ENCODE results near the gene INSRR. TPM values are rescaled to one million over a fixed set of nuclear protein-coding genes. Genes with fewer than 3 reads are reported as not detected.

Gene INSRR
- total and polyA plus RNA-seq, 2 of the 8 experiments (the other 6 are each of a cell fraction or from before 2014, with no cell fraction given): 0.02 TPM; not detected in 1

DNA sequence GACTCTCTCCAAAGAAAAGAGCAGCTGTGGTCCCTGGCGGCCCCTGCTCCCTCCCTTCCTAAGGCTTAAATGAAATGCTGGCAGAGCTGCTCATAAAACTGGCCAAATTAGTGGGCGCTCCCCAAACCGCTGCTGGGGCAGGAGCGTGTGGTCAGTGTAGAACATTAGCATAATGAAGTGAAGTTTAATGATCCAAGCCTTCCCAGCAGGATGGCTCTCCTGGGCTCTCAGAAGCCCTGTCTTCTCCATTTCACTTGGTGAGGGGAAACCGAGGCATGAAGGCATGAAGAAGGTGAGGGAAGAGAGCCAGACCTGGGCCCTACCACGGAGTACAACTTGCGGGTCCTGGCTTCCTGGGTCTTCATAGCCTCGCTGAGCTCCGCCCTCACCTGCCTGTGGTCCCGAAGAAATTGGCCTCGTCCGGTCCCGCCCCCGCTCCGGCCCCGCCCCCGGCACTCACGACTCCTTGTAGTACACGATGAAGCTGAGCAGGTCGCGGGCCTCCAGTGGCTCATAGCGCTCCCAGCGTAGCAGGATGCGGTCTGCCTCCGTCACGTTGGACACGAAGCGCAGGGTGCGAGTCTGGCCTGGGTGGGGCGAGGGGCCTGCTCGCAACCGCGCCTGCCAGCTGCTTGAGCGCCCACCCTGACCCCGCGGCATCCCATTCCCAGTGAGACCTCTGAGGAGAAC lies 10.3 kb downstream of the INSRR start:
- H3K79me2 ChIP-seq (ENCODE audit: control insufficient read depth in 1 of 2, insufficient read depth in 2 of 2, low read length in 2 of 2): no peaks in the 10 kb centered on the region
- no peak overlapping the region for H4K5ac ChIP-seq (ENCODE audit: insufficient read length, low read depth, low read length)
- POLR2A ChIA-PET (ENCODE audit: partially characterized antibody): interaction anchor here (0.6 to 1.5 kb wide), 6 partner anchors 9 to 355 kb away, joined by 3 to 6 read pairs (median 4); partner anchors contain the start of gene NTRK1
- no peaks in the 10 kb centered on the region for H3K79me1 ChIP-seq (ENCODE audit: low read depth, low read length)
- no peak overlapping the region for H3K14ac ChIP-seq (ENCODE audit: insufficient read length)
- no peak overlapping the region; the same call in 1 of the 2 replicates for H3K18ac ChIP-seq (ENCODE audit: extremely low read depth, low read length)
- no peak overlapping the region for H2BK120ac ChIP-seq (replicated peaks; ENCODE audit: low read depth, low read length)
- H3K4me3 ChIP-seq (ENCODE audit: extremely low read depth in 1 of 4, insufficient read depth in 2 of 4, low read depth in 3 of 4, low read length in 4 of 4): peak overlapping the region; percentile 3 to 59 (median 32); a peak in 7 of 8 replicates
- H3K4me1 ChIP-seq (replicated peaks in 1 of 4; ENCODE audit: control insufficient read depth in 3 of 4, insufficient read depth in 4 of 4, low read length in 3 of 4): peaks cover 0 to 25% (median 11%) of the 10 kb centered on the region in 4 experiments; a peak in 5 of 7 replicates
- H3K9ac ChIP-seq (replicated peaks in 1 of 4; ENCODE audit: extremely low read depth in 1 of 4, low read depth in 3 of 4, low read length in 3 of 4): no peak overlapping the region
- H2BK12ac ChIP-seq (ENCODE audit: low read depth, low read length): no peak overlapping the region
- no peak overlapping the region for H3K23ac ChIP-seq (ENCODE audit: insufficient read length)
- H2AFZ ChIP-seq (ENCODE audit: low read length): no peak overlapping the region; the same call in 1 of the 2 replicates
- peaks cover 12% of the 10 kb centered on the region for H3K23me2 ChIP-seq (ENCODE audit: low read depth, low read length)
- no peak overlapping the region for H4K91ac ChIP-seq (replicated peaks; ENCODE audit: insufficient read length, low read length)
- H3K36me3 ChIP-seq (ENCODE audit: control insufficient read depth in 2 of 4, insufficient read depth in 4 of 4, low read length in 3 of 4): no peaks in the 10 kb centered on the region
- H2BK5ac ChIP-seq (ENCODE audit: low read depth, low read length): no peak overlapping the region
- H2AK5ac ChIP-seq (ENCODE audit: low read depth, low read length): no peak overlapping the region
- H3K27me3 ChIP-seq (replicated peaks in 1 of 4; ENCODE audit: control insufficient read depth in 3 of 4, extremely low read depth in 1 of 4, insufficient read depth in 3 of 4, low read length in 3 of 4): peaks cover 62 to 94% (median 69%) of the 10 kb centered on the region in 4 experiments
- H3K4ac ChIP-seq (replicated peaks; ENCODE audit: insufficient read length, low read depth, low read length): no peak overlapping the region
- no peak overlapping the region for H3K56ac ChIP-seq (replicated peaks; ENCODE audit: insufficient read length, low read depth, low read length)
- WGBS, 2 experiments (ENCODE audit: extremely low coverage in 1 of 2, insufficient coverage in 1 of 2, insufficient read length in 1 of 2, insufficient replicate concordance in 2 of 2, low coverage in 1 of 2, low lambda C conversion rate in 2 of 2, missing lambda C conversion rate in 1 of 2): 6% methylated on average over 36 of the region's 36 CpGs; no CpG with 5 or more reads in 1 of the 2 experiments
- 0 out of 2 replicates have a peak overlapping the region, but pooled peaks have one; percentile 40 for H2BK15ac ChIP-seq (ENCODE audit: low read length)
- FAIRE-seq (no peak), DNase-seq (ENCODE audit: low read depth in 1 of 2, low spot score in 2 of 2) (peak in 1 of 2 experiments; percentile 78)
- CTCF ChIA-PET (ENCODE audit: partially characterized antibody): interaction anchor here (0.7 to 25.2 kb wide), 14 partner anchors 7 to 159 kb away, joined by 3 to 719 read pairs (median 6); partner anchors contain the start of genes INSRR, NTRK1 and PEAR1
- H4K8ac ChIP-seq (ENCODE audit: extremely low read depth, insufficient read depth, low read length): no peak overlapping the region
- peaks cover 3 to 17% of the 10 kb centered on the region in 2 experiments for H4K20me1 ChIP-seq (replicated peaks in 1 of 2; ENCODE audit: control insufficient read depth in 1 of 2, insufficient read depth in 2 of 2, low read length in 2 of 2)
- TF ChIP-seq, protein P1, sequence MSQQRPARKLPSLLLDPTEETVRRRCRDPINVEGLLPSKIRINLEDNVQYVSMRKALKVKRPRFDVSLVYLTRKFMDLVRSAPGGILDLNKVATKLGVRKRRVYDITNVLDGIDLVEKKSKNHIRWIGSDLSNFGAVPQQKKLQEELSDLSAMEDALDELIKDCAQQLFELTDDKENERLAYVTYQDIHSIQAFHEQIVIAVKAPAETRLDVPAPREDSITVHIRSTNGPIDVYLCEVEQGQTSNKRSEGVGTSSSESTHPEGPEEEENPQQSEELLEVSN (IDR thresholded peaks at IDR 0.05): 0 out of 2 replicates have a peak, but pooled peaks have one; percentile 15
- TF ChIP-seq EZH2 (IDR thresholded peaks at IDR 0.05; ENCODE audit: low read depth, low read length, severe bottlenecking) (peak; percentile 76), CTBP2 (IDR thresholded peaks at IDR 0.05; ENCODE audit: borderline replicate concordance, insufficient read depth, insufficient read length, low read length) (no peak), KDM4A (IDR thresholded peaks at IDR 0.05; ENCODE audit: low read depth, low read length, severe bottlenecking) (peak; percentile 86), SUZ12 (IDR thresholded peaks at IDR 0.05; ENCODE audit: low read length) (peak; percentile 82; the same call in 1 of the 2 replicates), EGR1 (IDR thresholded peaks at IDR 0.05; ENCODE audit: borderline replicate concordance, low read depth, low read length) (peak; percentile 73; the same call in 1 of the 2 replicates), CEBPB (IDR thresholded peaks at IDR 0.05; ENCODE audit: low read depth, low read length) (no peak)
- H3K27ac ChIP-seq (ENCODE audit: low read depth, low read length): no peak overlapping the region
- no peak overlapping the region for H2BK20ac ChIP-seq (ENCODE audit: low read length)
- no peaks in the 10 kb centered on the region for H3K9me3 ChIP-seq (ENCODE audit: insufficient read depth in 2 of 2, low read depth in 1 of 2, low read length in 1 of 2)
- peak overlapping the region; percentile 87 to 94 for H3K4me2 ChIP-seq (ENCODE audit: insufficient read depth in 1 of 2, low read depth in 2 of 2, low read length in 2 of 2)
